Activated naive CD8-positive, alpha-beta T cell treated with anti-CD3 and anti-CD28 coated beads, Interleukin-2, amount 50 U/mL, for 16 hours (primary cell): Measurements from ENCODE around the gene LRRC32.

Source experiments
- DNase-seq: peaks from one replicate; pipeline ENCODE4 v3.0.0-alpha.2; 2020; ENCODE audit warnings: low read depth, low spot score

Gene LRRC32

GRCh38 chr11:76680518-76681425, 10.2 kb upstream of the LRRC32 start:
- DNase-seq: peak; percentile 39

- no peak for DNase-seq
Observed at GRCh38 chr11:76678321-76678720, 7.8 kb upstream of the LRRC32 start.

GRCh38 chr11:76677458-76677765, 6.9 kb upstream of the LRRC32 start:
- no peak for DNase-seq

GRCh38 chr11:76676636-76677457, 6.3 kb upstream of the LRRC32 start:
- no peak for DNase-seq

GRCh38 chr11:76674517-76675400, 4.2 kb upstream of the LRRC32 start:
- no peak for DNase-seq

GRCh38 chr11:76673176-76674142, 2.9 kb upstream of the LRRC32 start:
- no peak for DNase-seq

- no peak for DNase-seq
Observed at GRCh38 chr11:76672431-76673175, 2.1 kb upstream of the LRRC32 start.

GRCh38 chr11:76671626-76672309, 1.2 kb upstream of the LRRC32 start:
- DNase-seq: no peak

- DNase-seq: no peak
Observed at GRCh38 chr11:76671237-76671592, 668 bp upstream of the LRRC32 start.

- DNase-seq: no peak
Observed at GRCh38 chr11:76669901-76670484, 554 bp downstream of the LRRC32 start.

- no peak for DNase-seq
Observed at GRCh38 chr11:76668362-76669155, 2.0 kb downstream of the LRRC32 start.

GRCh38 chr11:76667856-76668255, 2.7 kb downstream of the LRRC32 start:
- no peak for DNase-seq

GRCh38 chr11:76667271-76667818, 3.2 kb downstream of the LRRC32 start:
- no peak for DNase-seq

GRCh38 chr11:76666830-76667229, 3.7 kb downstream of the LRRC32 start:
- no peak for DNase-seq

- no peak for DNase-seq
Observed at GRCh38 chr11:76666408-76666807, 4.1 kb downstream of the LRRC32 start.

GRCh38 chr11:76665921-76666351, 4.6 kb downstream of the LRRC32 start:
- DNase-seq: no peak

- DNase-seq: no peak
Observed at GRCh38 chr11:76665172-76665571, 5.4 kb downstream of the LRRC32 start.

- DNase-seq: no peak
Observed at GRCh38 chr11:76664578-76665061, 5.9 kb downstream of the LRRC32 start.
